Epithelial cell of esophagus (primary cell): ENCODE results near the gene ADAMTS8.

Experiments
- DNase-seq: peaks from one replicate; pipeline ENCODE4 v3.0.0; 2010; ENCODE audit warnings: low read depth
- H3K4me3 ChIP-seq: 2 replicates; pipeline ENCODE4 v1.5.1; 2011; ENCODE audit warnings: mild to moderate bottlenecking, low read length, control low read depth
- CTCF ChIP-seq: IDR thresholded peaks from 2 replicates; pipeline ENCODE4 v1.5.1; 2011; ENCODE audit warnings: low read depth, mild to moderate bottlenecking, low read length, control low read depth, inconsistent platforms; ENCODE audit not compliant: insufficient read depth; ENCODE audit errors: missing control alignments

The ADAMTS8 gene

DNA sequence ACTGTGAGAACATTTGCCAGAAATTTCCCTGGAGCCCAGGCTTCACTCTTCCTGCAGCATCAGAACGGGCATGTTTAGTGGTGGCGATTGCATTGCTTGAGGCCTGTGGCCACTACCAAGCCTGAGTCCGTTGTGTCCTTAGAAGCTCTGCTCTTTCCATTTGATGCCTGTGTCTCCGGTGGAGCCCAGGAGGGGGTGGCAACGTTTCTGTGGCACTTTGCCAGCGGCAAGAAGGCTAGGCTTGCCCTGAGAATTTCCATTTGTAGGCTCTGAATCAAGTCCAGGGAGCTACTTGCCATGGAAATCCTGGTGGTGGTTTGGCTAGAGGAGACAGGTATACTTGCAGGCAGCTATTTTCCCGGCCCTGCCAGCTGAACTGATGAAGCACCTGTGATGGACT is 47.1 kb downstream of the ADAMTS8 start:
- no peak overlapping the region for H3K4me3 ChIP-seq
- no peak for DNase-seq
- TF ChIP-seq CTCF, result no peak

DNA sequence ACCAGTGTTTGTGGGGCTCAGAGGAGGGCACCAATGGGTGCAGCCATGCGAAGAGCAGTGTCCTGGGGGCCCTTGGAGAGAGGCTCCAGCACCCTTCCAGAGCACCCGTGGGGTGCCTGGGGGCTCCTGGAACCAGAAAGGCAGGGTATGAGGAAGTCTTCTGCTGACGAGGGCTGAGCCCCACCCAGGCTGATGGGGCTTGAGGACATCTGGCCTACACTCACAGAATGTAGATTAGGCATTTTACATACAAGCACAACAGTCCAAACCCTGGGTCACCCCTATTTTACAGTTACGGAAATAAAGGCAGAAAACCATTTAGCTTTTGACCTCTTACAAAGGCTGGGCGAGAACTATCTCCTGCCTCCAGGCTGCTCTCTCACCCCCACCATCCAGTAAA is 47.6 kb downstream of the ADAMTS8 start:
- no peak for DNase-seq
- TF ChIP-seq CTCF, result no peak
- H3K4me3 ChIP-seq, result no peak overlapping the region

- H3K4me3 ChIP-seq, result no peak overlapping the region
- TF ChIP-seq CTCF, result no peak
- DNase-seq, result no peak
Measured at GRCh38 chr11:130379276-130379675, 49.1 kb downstream of the ADAMTS8 start.

- DNase-seq, result peak; percentile 11
- TF ChIP-seq CTCF, result peak; percentile 11
- no peak overlapping the region for H3K4me3 ChIP-seq
Measured at GRCh38 chr11:130370845-130371590, 57.4 kb downstream of the ADAMTS8 start.

DNA sequence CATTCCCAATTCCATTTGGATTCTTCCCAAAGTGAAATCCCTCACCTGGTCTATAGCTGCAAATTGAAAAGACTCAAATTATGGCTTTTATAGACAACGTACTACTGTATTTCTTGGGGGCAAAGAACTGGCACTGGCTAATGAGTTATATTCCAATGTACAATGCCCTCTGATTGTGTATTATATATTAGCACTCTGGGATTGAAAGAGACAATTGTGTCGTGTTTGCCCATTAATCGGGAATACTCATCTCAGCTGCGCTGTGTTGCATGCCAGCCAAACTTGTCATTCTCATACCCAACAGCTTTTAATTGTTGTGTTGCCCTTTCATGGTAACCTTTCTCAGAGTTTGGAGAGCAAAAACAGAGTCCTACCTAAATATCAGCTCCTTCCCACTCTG is 58.7 kb downstream of the ADAMTS8 start:
- DNase-seq, result no peak
- no peak for TF ChIP-seq CTCF

DNA sequence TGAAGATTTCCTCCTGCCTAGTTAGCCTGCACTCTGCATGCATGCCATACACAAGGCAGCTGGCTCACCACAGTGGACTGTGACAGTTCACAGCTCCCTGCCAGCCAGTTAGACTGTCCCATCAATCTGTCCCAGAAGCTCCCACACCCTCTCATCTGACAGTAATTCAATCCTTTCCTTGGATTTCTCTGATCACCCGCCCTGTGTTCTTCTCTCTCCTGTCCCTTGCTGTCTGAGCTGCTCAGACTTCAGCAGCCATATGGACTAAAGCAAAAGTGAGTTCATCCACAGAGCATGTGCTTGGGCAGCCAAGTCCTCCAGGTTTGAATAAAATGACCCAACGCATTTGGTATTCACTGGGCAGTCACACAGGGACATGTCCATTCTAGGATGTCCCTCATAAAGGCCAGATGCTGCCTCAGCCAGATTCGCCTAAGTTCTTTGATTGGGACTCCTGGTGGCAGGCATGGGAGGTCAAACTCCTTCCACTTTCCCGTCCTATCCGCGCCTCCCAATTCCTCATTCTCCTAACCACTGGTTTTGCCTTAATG is 59.2 kb downstream of the ADAMTS8 start:
- DNase-seq, result no peak
- no peak overlapping the region for H3K4me3 ChIP-seq
- TF ChIP-seq CTCF, result no peak

More for the DNA sequence above, 58.7 kb downstream of the ADAMTS8 start:
- H3K4me3 ChIP-seq, result no peak overlapping the region

GRCh38 chr11:130359419-130359818 is 69.0 kb downstream of the ADAMTS8 start:
- H3K4me3 ChIP-seq, result no peak overlapping the region
- no peak for TF ChIP-seq CTCF
- no peak for DNase-seq
